H1 (cell line): ENCODE data around the gene HMX1. TPM values are rescaled to one million over a fixed set of nuclear protein-coding genes. Genes with fewer than 3 reads are reported as not detected.

ENCODE experiments used
- CTCF ChIA-PET: fragments of 300-600 bp; sonication (Branson Sonifier 250); formaldehyde crosslinking; loops from one replicate; lab custom pipeline; 2021; ENCODE audit not compliant: partially characterized antibody; lab: Charles Lee
- POLR2A ChIA-PET: fragments of 300-600 bp; sonication (Branson Sonifier 250); formaldehyde crosslinking; loops from one replicate; lab custom pipeline; 2021; ENCODE audit warnings: inconsistent platforms; ENCODE audit not compliant: partially characterized antibody; lab: Charles Lee
- DNase-seq, 2 experiments: peaks; one replicate each; pipeline versions ENCODE4 v3.0.0 to v3.0.0-alpha.2; 2010 to 2022; ENCODE audit warnings: low spot score in 2 of 2, low read depth in 1 of 2, mixed read lengths in 1 of 2
- FAIRE-seq: peaks from 2 replicates; lab custom pipeline; 2011; peaks lifted over from hg19 to GRCh38; lab: Jason Lieb, UNC
- H2AFZ ChIP-seq: 2 replicates; pipeline ENCODE4 v1.8.1; 2012; ENCODE audit warnings: low read length, inconsistent platforms
- H2AK5ac ChIP-seq: 2 replicates; pipeline ENCODE4 v1.6.1; 2013; ENCODE audit warnings: low read depth, low read length
- H2BK120ac ChIP-seq: replicated peaks from 2 replicates; pipeline ENCODE3; 2013; ENCODE audit warnings: low read depth, low read length, inconsistent platforms
- H2BK12ac ChIP-seq: 2 replicates; pipeline ENCODE4 v1.6.1; 2013; ENCODE audit warnings: low read depth, low read length
- H2BK15ac ChIP-seq: 2 replicates; pipeline ENCODE4 v1.6.1; 2013; ENCODE audit warnings: low read length
- H2BK20ac ChIP-seq: 2 replicates; pipeline ENCODE4 v1.6.1; 2013; ENCODE audit warnings: low read length
- H2BK5ac ChIP-seq: 2 replicates; pipeline ENCODE4 v1.6.1; 2013; ENCODE audit warnings: low read depth, low read length
- H3K14ac ChIP-seq: 2 replicates; pipeline ENCODE4 v1.6.1; 2013; ENCODE audit warnings: inconsistent platforms; ENCODE audit not compliant: insufficient read length
- H3K18ac ChIP-seq: 2 replicates; pipeline ENCODE4 v1.6.1; 2013; ENCODE audit warnings: low read length; ENCODE audit errors: extremely low read depth
- H3K23ac ChIP-seq: 2 replicates; pipeline ENCODE4 v1.6.1; 2013; ENCODE audit warnings: inconsistent platforms; ENCODE audit not compliant: insufficient read length
- H3K23me2 ChIP-seq: 2 replicates; pipeline ENCODE4 v1.6.1; 2013; ENCODE audit warnings: low read depth, low read length
- H3K27ac ChIP-seq: 2 replicates; pipeline ENCODE4 v1.6.1; 2011; ENCODE audit warnings: low read depth, low read length, inconsistent platforms
- H3K27me3 ChIP-seq, 4 experiments: replicated peaks in 1 of 4; 1 replicate in 1 of 4; 2 replicates in 3 of 4; pipeline versions ENCODE4 v1.6.1 to v1.8.1; 2011 to 2013; ENCODE audit warnings: low read length in 3 of 4, mild to moderate bottlenecking in 3 of 4, inconsistent platforms in 2 of 4, mixed read lengths in 2 of 4, moderate library complexity in 1 of 4; ENCODE audit not compliant: control insufficient read depth in 3 of 4, insufficient read depth in 3 of 4; ENCODE audit errors: extremely low read depth in 1 of 4
- H3K36me3 ChIP-seq, 4 experiments: 2 replicates each; pipeline versions ENCODE4 v1.6.1 to v1.8.1; 2011 to 2013; ENCODE audit warnings: mild to moderate bottlenecking in 4 of 4, low read length in 3 of 4, moderate library complexity in 2 of 4, control low read depth in 1 of 4, inconsistent platforms in 1 of 4; ENCODE audit not compliant: insufficient read depth in 4 of 4, control insufficient read depth in 2 of 4
- H3K4ac ChIP-seq: replicated peaks from 2 replicates; pipeline ENCODE3; 2013; ENCODE audit warnings: low read length, low read depth, mixed read lengths, inconsistent platforms; ENCODE audit not compliant: insufficient read length
- H3K4me1 ChIP-seq, 4 experiments: replicated peaks in 1 of 4; 1 replicate in 1 of 4; 2 replicates in 3 of 4; pipeline versions ENCODE4 v1.6.1 to v1.8.1; 2011 to 2013; ENCODE audit warnings: low read length in 3 of 4, inconsistent platforms in 2 of 4, mixed read lengths in 1 of 4; ENCODE audit not compliant: insufficient read depth in 4 of 4, control insufficient read depth in 3 of 4
- H3K4me2 ChIP-seq, 2 experiments: 2 replicates each; pipeline versions ENCODE4 v1.6.1 to v1.8.1; 2011 to 2013; ENCODE audit warnings: low read depth in 2 of 2, low read length in 2 of 2, control low read depth in 1 of 2, inconsistent platforms in 1 of 2, mild to moderate bottlenecking in 1 of 2; ENCODE audit not compliant: insufficient read depth in 1 of 2
- H3K4me3 ChIP-seq, 4 experiments: fragments of 200-600, 300-600 bp in 1 of 4; sonication (generic), shearing (Covaris generic), sonication (Bioruptor Twin) in 1 of 4; 2 replicates each; pipeline versions ENCODE4 v1.5.1 to v1.8.1; 2011 to 2016; ENCODE audit warnings: low read length in 4 of 4, low read depth in 3 of 4, control low read depth in 2 of 4, inconsistent platforms in 2 of 4, mild to moderate bottlenecking in 2 of 4, mixed read lengths in 1 of 4, moderate library complexity in 1 of 4; ENCODE audit not compliant: insufficient read depth in 2 of 4; ENCODE audit errors: extremely low read depth in 1 of 4
- H3K56ac ChIP-seq: replicated peaks from 2 replicates; pipeline ENCODE3; 2013; ENCODE audit warnings: low read depth, mild to moderate bottlenecking, mixed read lengths, low read length, inconsistent platforms; ENCODE audit not compliant: insufficient read length
- H3K79me1 ChIP-seq: 2 replicates; pipeline ENCODE4 v1.6.1; 2013; ENCODE audit warnings: low read depth, low read length, control low read depth
- H3K79me2 ChIP-seq, 2 experiments: 2 replicates each; pipeline versions ENCODE4 v1.6.1 to v1.8.1; 2012 to 2013; ENCODE audit warnings: low read length in 2 of 2, mild to moderate bottlenecking in 2 of 2, inconsistent platforms in 1 of 2; ENCODE audit not compliant: insufficient read depth in 2 of 2, control insufficient read depth in 1 of 2
- H3K9ac ChIP-seq, 4 experiments: replicated peaks in 1 of 4; 1 replicate in 1 of 4; 2 replicates in 3 of 4; pipeline versions ENCODE4 v1.6.1 to v1.8.1; 2011 to 2013; ENCODE audit warnings: low read depth in 3 of 4, low read length in 3 of 4, control low read depth in 2 of 4, mild to moderate bottlenecking in 2 of 4, moderate library complexity in 2 of 4, inconsistent platforms in 1 of 4; ENCODE audit errors: extremely low read depth in 1 of 4
- H3K9me3 ChIP-seq, 2 experiments: 2 replicates each; pipeline versions ENCODE4 v1.6.1 to v1.8.1; 2012 to 2013; ENCODE audit warnings: mild to moderate bottlenecking in 2 of 2, moderate library complexity in 2 of 2, control low read depth in 1 of 2, inconsistent platforms in 1 of 2, low read depth in 1 of 2, low read length in 1 of 2, mixed read lengths in 1 of 2; ENCODE audit not compliant: insufficient read depth in 2 of 2
- H4K20me1 ChIP-seq, 2 experiments: replicated peaks in 1 of 2; 2 replicates each; pipeline versions ENCODE3 to v1.8.1; 2011 to 2013; ENCODE audit warnings: inconsistent platforms in 2 of 2, low read length in 2 of 2, mild to moderate bottlenecking in 1 of 2; ENCODE audit not compliant: insufficient read depth in 2 of 2, control insufficient read depth in 1 of 2
- H4K5ac ChIP-seq: 2 replicates; pipeline ENCODE4 v1.6.1; 2013; ENCODE audit warnings: low read length, low read depth, mixed read lengths, inconsistent platforms; ENCODE audit not compliant: insufficient read length
- H4K8ac ChIP-seq: 2 replicates; pipeline ENCODE4 v1.8.0; 2013; ENCODE audit warnings: mild to moderate bottlenecking, moderate library complexity, low read length, inconsistent platforms; ENCODE audit not compliant: insufficient read depth; ENCODE audit errors: extremely low read depth
- H4K91ac ChIP-seq: replicated peaks from 2 replicates; pipeline ENCODE3; 2013; ENCODE audit warnings: low read length, mixed read lengths, inconsistent platforms; ENCODE audit not compliant: insufficient read length
- CHD2 ChIP-seq: IDR thresholded peaks from 2 replicates; pipeline ENCODE4 v1.6.1; 2012; ENCODE audit warnings: low read length, improper control_type of control experiment
- CTCF ChIP-seq, 3 experiments: IDR thresholded peaks; 1 replicate in 2 of 3; 2 replicates in 1 of 3; pipeline versions ENCODE4 v1.5.1 to v1.6.1; 2011; ENCODE audit warnings: low read length in 3 of 3, mild to moderate bottlenecking in 3 of 3, inconsistent platforms in 2 of 3, low read depth in 1 of 3, moderate library complexity in 1 of 3; ENCODE audit not compliant: insufficient read depth in 1 of 3; ENCODE audit errors: control extremely low read depth in 1 of 3
- FOSL1 ChIP-seq: IDR thresholded peaks from 2 replicates; pipeline ENCODE4 v1.6.1; 2011; ENCODE audit warnings: mild to moderate bottlenecking, low read depth, low read length, moderate library complexity; ENCODE audit not compliant: insufficient read depth
- POLR2A ChIP-seq, 2 experiments: IDR thresholded peaks; 1 replicate in 1 of 2; 2 replicates in 1 of 2; pipeline ENCODE4 v1.6.1; 2011; ENCODE audit warnings: low read depth in 2 of 2, low read length in 2 of 2, mild to moderate bottlenecking in 2 of 2; ENCODE audit errors: control extremely low read depth in 1 of 2
- RAD21 ChIP-seq, 2 experiments: IDR thresholded peaks in 1 of 2; conservative IDR thresholded peaks in 1 of 2; 2 replicates each; pipeline ENCODE4 v1.6.1; 2011; ENCODE audit warnings: low read depth in 2 of 2, low read length in 2 of 2, improper control_type of control experiment in 1 of 2, inconsistent platforms in 1 of 2, mild to moderate bottlenecking in 1 of 2, moderate library complexity in 1 of 2
- WGBS, 2 experiments: shearing (Covaris generic) in 1 of 2; methylation state at CpG; one replicate each; pipeline versions ENCODE4 v1.1.6 to v1.1.7; 2013 to 2015; ENCODE audit warnings: low lambda C conversion rate in 2 of 2, mixed read lengths in 2 of 2, inconsistent platforms in 1 of 2, low coverage in 1 of 2, missing lambda C conversion rate in 1 of 2; ENCODE audit not compliant: insufficient replicate concordance in 2 of 2, insufficient coverage in 1 of 2, insufficient read length in 1 of 2; ENCODE audit errors: extremely low coverage in 1 of 2, missing lambda C conversion rate in 1 of 2; 5-methylcytosine and 5-hydroxymethylcytosine counted together
- polyA plus RNA-seq, 7 experiments: library from polyadenylated mRNA; depleted of rRNA in 3 of 7; stranded (reverse) in 5 of 7; unstranded in 2 of 7; fragments of >200 nt in 5 of 7; fragments of 200-250 nt in 2 of 7; gene quantifications; 1 replicate in 5 of 7; 2 replicates in 1 of 7; 4 replicates in 1 of 7; pipeline versions ENCODE4 v1.2.1 to v1.2.3, GENCODE V29; 2011 to 2013; ENCODE audit warnings: missing spikeins in 2 of 7, mixed read lengths in 2 of 7
- total RNA-seq: library from RNA; stranded (reverse); fragmentation: NEBNext Ultra II Directional; extraction: Animal tissue kit (Norgen Biotek cat#: 25700); gene quantifications from 2 replicates; pipeline ENCODE4 v1.2.1, GENCODE V29; 2021

HMX1 gene
- total and polyA plus RNA-seq, 2 of the 8 experiments (the other 6 are each of a cell fraction or from before 2014, with no cell fraction given), result 0.26 TPM; not detected in 1

- H3K4me1 ChIP-seq, result no peaks in the 10 kb centered on the region
- no peak overlapping the region for H2AK5ac ChIP-seq
- 23% methylated on average over 20 of the region's 20 CpGs; no CpG with 5 or more reads in 1 of the 2 experiments for WGBS, 2 experiments
- H3K79me2 ChIP-seq, result no peaks in the 10 kb centered on the region
- H3K9ac ChIP-seq, result no peak overlapping the region
- H3K23ac ChIP-seq, result no peak overlapping the region
- H4K5ac ChIP-seq, result no peak overlapping the region
- H3K9me3 ChIP-seq, result peaks cover 23 to 32% of the 10 kb centered on the region in 2 experiments
- no peak overlapping the region for H4K8ac ChIP-seq
- no peaks in the 10 kb centered on the region for H3K36me3 ChIP-seq
- H3K27ac ChIP-seq, result no peak overlapping the region
- H2AFZ ChIP-seq, result no peak overlapping the region
- no peak overlapping the region for H2BK15ac ChIP-seq
- H3K4me2 ChIP-seq, result no peak overlapping the region
- H2BK12ac ChIP-seq, result no peak overlapping the region
- TF ChIP-seq CTCF (IDR thresholded peaks at IDR 0.05; ENCODE audit: control extremely low read depth in 1 of 3, insufficient read depth in 1 of 3, low read depth in 1 of 3, low read length in 3 of 3), result peak in 2 of 3 experiments; percentile 90 to 95; a peak in 3 of 4 replicates
- TF ChIP-seq FOSL1, result no peak
- TF ChIP-seq CHD2, result 0 out of 2 replicates have a peak, but pooled peaks have one; percentile 59
- TF ChIP-seq POLR2A (IDR thresholded peaks at IDR 0.05; ENCODE audit: control extremely low read depth in 1 of 2, low read depth in 2 of 2, low read length in 2 of 2), result no peak
- peak; percentile 97 to 99 for TF ChIP-seq RAD21 (IDR thresholded peaks at IDR 0.05 in 1 of 2, conservative IDR thresholded peaks at IDR 0.05 in 1 of 2; ENCODE audit: low read depth in 2 of 2, low read length in 2 of 2)
- H2BK120ac ChIP-seq, result no peak overlapping the region
- H3K14ac ChIP-seq, result no peak overlapping the region
- ChIA-PET CTCF (interaction anchor here (0.6 to 2.2 kb wide), 27 partner anchors 9 to 450 kb away, joined by 3 to 10 read pairs (median 3); no protein-coding TSS in a partner anchor), POLR2A (no interaction called here)
- H3K23me2 ChIP-seq, result no peaks in the 10 kb centered on the region
- peaks cover 0 to 13% (median 5%) of the 10 kb centered on the region in 4 experiments; a peak in 2 of 7 replicates for H3K27me3 ChIP-seq
- FAIRE-seq (no peak), DNase-seq (peak; percentile 62 to 98)
- no peak overlapping the region for H2BK5ac ChIP-seq
- no peak overlapping the region for H3K4me3 ChIP-seq
- no peaks in the 10 kb centered on the region for H4K20me1 ChIP-seq
- no peak overlapping the region for H2BK20ac ChIP-seq
- no peak overlapping the region for H3K18ac ChIP-seq
- no peaks in the 10 kb centered on the region for H3K79me1 ChIP-seq
- no peak overlapping the region for H4K91ac ChIP-seq
- H3K4ac ChIP-seq, result no peak overlapping the region
- no peak overlapping the region for H3K56ac ChIP-seq
These were observed 46.5 kb upstream of the HMX1 start for GRCh38 chr4:8917868-8918783.
